ENCODE data around the gene ECM1. TPM values are rescaled to one million over a fixed set of nuclear protein-coding genes. Genes with fewer than 3 reads are reported as not detected.
A peak's percentile ranks its signal among the peaks of the same experiment; 100 is the strongest.

ECM1 gene
- total RNA-seq, 6 donors from 2014 or later: 2.2 to 21.1 (median 14.4) TPM

- no peak overlapping the region for H3K27ac ChIP-seq
- no peak for TF ChIP-seq CTCF (IDR thresholded peaks at IDR 0.05)
- no peak for TF ChIP-seq POLR2AphosphoS5 (IDR thresholded peaks at IDR 0.05)
- no peak for TF ChIP-seq EP300 (IDR thresholded peaks at IDR 0.05)
- TF ChIP-seq POLR2A (IDR thresholded peaks at IDR 0.05): no peak
- peaks cover 4 to 28% (median 10%) of the 10 kb centered on the region in 4 donors for H3K4me1 ChIP-seq
- H3K9me3 ChIP-seq: no peaks in the 10 kb centered on the region
- no peaks in the 10 kb centered on the region for H3K27me3 ChIP-seq
- WGBS, 2 donors: 93 to 95% methylated on average over 5 to 10 of the region's 10 CpGs
- H3K36me3 ChIP-seq: peaks cover 8 to 46% (median 36%) of the 10 kb centered on the region in 4 donors
- no peak for ATAC-seq (ENCODE audit: low FRiP score in 2 of 2)
- DNase-seq: no peak
- H3K4me3 ChIP-seq: no peak overlapping the region
These were observed 35.2 kb upstream of the ECM1 start for GRCh38 chr1:150472601-150473200.

GRCh38 chr1:150473659-150474058 is 34.2 kb upstream of the ECM1 start:
- H3K27ac ChIP-seq: no peak overlapping the region
- 48 to 75% methylated on average over 4 of the region's 4 CpGs for WGBS, 2 donors
- no peaks in the 10 kb centered on the region for H3K9me3 ChIP-seq
- ATAC-seq (ENCODE audit: low FRiP score in 2 of 2) (no peak), DNase-seq (no peak)
- H3K27me3 ChIP-seq: no peaks in the 10 kb centered on the region
- TF ChIP-seq POLR2AphosphoS5 (IDR thresholded peaks at IDR 0.05): no peak
- TF ChIP-seq CTCF (IDR thresholded peaks at IDR 0.05): no peak
- no peak for TF ChIP-seq EP300 (IDR thresholded peaks at IDR 0.05)
- H3K4me3 ChIP-seq: no peak overlapping the region
- peaks cover 8 to 30% (median 14%) of the 10 kb centered on the region in 4 donors for H3K4me1 ChIP-seq
- H3K36me3 ChIP-seq: peaks cover 8 to 41% (median 32%) of the 10 kb centered on the region in 4 donors

- TF ChIP-seq CTCF (IDR thresholded peaks at IDR 0.05): no peak
- no peak for TF ChIP-seq POLR2A (IDR thresholded peaks at IDR 0.05)
- no peak for TF ChIP-seq EP300 (IDR thresholded peaks at IDR 0.05)
- no peak for TF ChIP-seq POLR2AphosphoS5 (IDR thresholded peaks at IDR 0.05)
- Histone ChIP-seq H3K27me3 (no peaks in the 10 kb centered on the region), H3K4me1 (peaks cover 8 to 30% (median 14%) of the 10 kb centered on the region in 4 donors), H3K27ac (no peak overlapping the region), H3K9me3 (no peaks in the 10 kb centered on the region), H3K4me3 (no peak overlapping the region), H3K36me3 (peaks cover 8 to 36% (median 28%) of the 10 kb centered on the region in 4 donors)
- 68 to 86% methylated on average over 4 of the region's 4 CpGs for WGBS, 2 donors
- ATAC-seq (ENCODE audit: low FRiP score in 2 of 2): no peak
- DNase-seq: no peak
These were observed 33.0 kb upstream of the ECM1 start for GRCh38 chr1:150474869-150475268.

GRCh38 chr1:150476754-150477153 is 31.2 kb upstream of the ECM1 start:
- no peak for TF ChIP-seq EP300 (IDR thresholded peaks at IDR 0.05)
- TF ChIP-seq CTCF (IDR thresholded peaks at IDR 0.05): no peak
- no peak for TF ChIP-seq POLR2A (IDR thresholded peaks at IDR 0.05)
- no peak for TF ChIP-seq POLR2AphosphoS5 (IDR thresholded peaks at IDR 0.05)
- Histone ChIP-seq H3K27me3 (no peaks in the 10 kb centered on the region), H3K36me3 (peaks cover 0 to 19% (median 13%) of the 10 kb centered on the region in 4 donors), H3K9me3 (no peaks in the 10 kb centered on the region), H3K4me3 (no peak overlapping the region), H3K27ac (no peak overlapping the region), H3K4me1 (peaks cover 8 to 30% (median 14%) of the 10 kb centered on the region in 4 donors)
- ATAC-seq (ENCODE audit: low FRiP score in 2 of 2) (no peak), DNase-seq (no peak)
- WGBS, 2 donors: 69 to 74% methylated on average over 3 of the region's 3 CpGs

GRCh38 chr1:150477320-150477719 is 30.6 kb upstream of the ECM1 start:
- Histone ChIP-seq H3K9me3 (no peaks in the 10 kb centered on the region), H3K4me1 (peaks cover 8 to 30% (median 14%) of the 10 kb centered on the region in 4 donors), H3K27ac (peak overlapping the region in 1 of 4 donors; percentile 40), H3K27me3 (no peaks in the 10 kb centered on the region), H3K4me3 (no peak overlapping the region), H3K36me3 (peaks cover 0 to 13% (median 7%) of the 10 kb centered on the region in 4 donors)
- DNase-seq (no peak), ATAC-seq (ENCODE audit: low FRiP score in 2 of 2) (no peak)
- WGBS, 2 donors: 45 to 68% methylated on average over 1 of the region's 1 CpG
- no peak for TF ChIP-seq EP300 (IDR thresholded peaks at IDR 0.05)
- no peak for TF ChIP-seq POLR2AphosphoS5 (IDR thresholded peaks at IDR 0.05)
- no peak for TF ChIP-seq CTCF (IDR thresholded peaks at IDR 0.05)
- TF ChIP-seq POLR2A (IDR thresholded peaks at IDR 0.05): no peak
